NOMO-1 treated with DMSO at 0.1 percent for 48 hours (cell line): ENCODE results near the gene ACOT2.

ENCODE experiments used
- DNase-seq: peaks from one replicate; lab custom pipeline; 2025; ENCODE audit not compliant: unreplicated experiment; lab: John Stamatoyannopoulos, UW

The ACOT2 gene

DNA sequence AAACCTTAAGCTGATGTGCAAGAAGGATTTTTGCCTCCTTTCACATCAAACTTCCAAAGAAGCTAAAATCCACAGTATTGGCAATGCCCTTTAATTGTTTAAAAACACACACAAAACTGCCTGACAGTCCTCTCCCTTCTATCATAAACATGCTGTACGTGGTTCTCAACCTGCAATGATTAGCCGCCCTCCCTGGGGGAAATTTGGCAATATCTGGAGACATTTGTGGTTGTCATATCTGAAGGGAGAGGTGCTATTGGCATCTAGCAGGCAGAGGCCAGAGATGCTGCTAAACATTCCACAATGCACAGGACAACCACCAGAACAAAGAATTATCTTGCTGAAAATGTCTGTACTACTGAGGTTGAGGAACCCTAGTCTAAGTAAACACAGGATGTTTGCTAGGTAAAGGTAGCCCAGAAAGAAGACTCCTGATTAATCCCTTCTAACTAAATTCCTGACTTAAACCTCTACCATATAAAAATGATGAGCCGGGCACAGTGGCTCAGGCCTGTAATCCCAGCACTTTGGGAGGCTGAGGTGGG lies 44.5 kb downstream of the ACOT2 start:
- DNase-seq = no peak

DNA sequence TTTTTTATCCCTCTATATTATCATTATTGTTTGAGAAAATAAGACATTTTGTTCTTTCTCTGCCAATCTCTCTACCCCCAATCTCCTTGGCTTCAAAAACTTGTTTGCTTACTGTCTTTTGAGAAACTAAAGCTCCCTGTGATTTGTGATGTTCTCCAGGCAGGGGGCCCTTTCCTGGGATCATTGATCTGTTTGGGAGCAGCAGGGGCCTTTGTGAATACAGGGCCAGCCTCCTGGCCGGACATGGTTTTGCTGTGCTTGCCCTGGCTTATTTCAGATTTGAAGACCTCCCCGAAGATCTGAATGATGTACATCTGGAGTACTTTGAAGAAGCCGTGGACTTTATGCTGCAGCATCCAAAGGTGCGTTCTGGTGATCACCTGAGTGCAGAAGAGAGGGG lies 47.8 kb downstream of the ACOT2 start:
- DNase-seq = no peak

DNA sequence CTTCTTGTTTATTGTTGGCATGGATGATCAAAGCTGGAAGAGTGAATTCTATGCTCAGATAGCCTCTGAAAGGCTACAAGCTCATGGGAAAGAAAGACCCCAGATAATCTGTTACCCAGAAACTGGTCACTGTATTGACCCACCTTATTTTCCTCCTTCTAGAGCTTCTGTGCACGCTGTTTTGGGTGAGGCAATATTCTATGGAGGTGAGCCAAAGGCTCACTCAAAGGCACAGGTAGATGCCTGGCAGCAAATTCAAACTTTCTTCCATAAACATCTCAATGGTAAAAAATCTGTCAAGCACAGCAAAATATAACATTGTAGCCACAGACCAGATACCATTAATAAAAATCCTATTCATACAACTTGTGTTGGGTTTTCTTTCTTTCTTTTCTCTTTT lies 50.5 kb downstream of the ACOT2 start:
- no peak for DNase-seq

DNA sequence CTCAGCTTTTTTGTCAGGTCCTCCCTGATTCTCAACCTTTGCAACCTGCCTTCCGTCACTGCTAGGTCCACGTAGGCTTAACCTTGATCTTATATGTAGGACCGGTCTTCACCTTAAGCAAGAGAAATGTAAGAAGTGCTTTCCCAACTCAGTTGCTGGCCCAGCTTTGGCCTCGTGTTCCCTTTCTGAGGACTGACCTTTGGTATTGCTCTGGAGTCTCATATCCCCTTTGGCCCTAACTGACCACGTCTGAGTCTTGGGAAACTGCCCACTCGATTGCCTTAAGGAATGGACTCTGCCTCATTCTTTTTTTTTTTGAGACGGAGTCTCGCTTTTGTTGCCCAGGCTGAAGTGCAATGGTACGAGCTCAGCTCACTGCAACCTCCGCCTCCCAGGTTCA lies 51.3 kb downstream of the ACOT2 start:
- no peak for DNase-seq

DNA sequence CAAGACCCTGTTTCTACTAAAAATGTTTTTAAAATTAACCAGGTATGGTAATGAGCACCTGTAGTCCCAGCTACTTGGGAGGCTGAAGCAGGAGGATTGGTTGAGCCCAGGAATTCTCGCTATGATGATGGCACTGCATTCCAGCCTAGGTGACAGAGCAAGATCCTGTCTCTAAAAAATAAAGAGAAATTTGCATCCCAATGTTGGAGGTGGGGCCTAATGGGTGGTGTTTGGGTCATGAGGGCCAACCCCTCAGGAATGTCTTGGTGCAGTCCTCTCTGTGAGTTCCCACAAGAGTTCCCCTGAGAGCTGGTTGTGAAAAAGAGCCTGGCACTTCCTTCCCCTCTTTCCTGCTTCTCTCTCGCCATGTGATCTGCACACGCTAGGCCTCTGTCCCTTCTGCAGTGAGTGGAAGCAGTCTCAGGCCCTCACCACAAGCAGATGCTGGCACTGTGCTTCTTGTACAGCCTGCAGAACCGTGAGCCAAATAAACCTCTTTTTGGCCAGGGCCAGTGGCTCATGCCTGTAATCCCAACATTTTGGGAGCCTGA lies 54.6 kb downstream of the ACOT2 start:
- no peak for DNase-seq
